HepG2 (cell line): Measurements from ENCODE around the gene GSAP. TPM values are rescaled to one million over a fixed set of nuclear protein-coding genes. Genes with fewer than 3 reads are reported as not detected.

Experiments used
- ATAC-seq: fragments of 200-7000 bp; cut with Tn5 transposase; 3 replicates; pipeline ENCODE4 v1.9.1; 2020; ENCODE audit warnings: mild to moderate bottlenecking, moderate library complexity
- BruUV-seq: library from RNA; stranded (reverse); fragments of 400-500 nt; replicated peaks from 2 replicates; lab custom pipeline; 2021; lab: Mats Ljungman, UMichigan
- CTCF ChIA-PET: fragments of 300-600 bp; formaldehyde crosslinking; extraction: SDS; loops from one replicate; lab custom pipeline; 2021; ENCODE audit warnings: low total read pairs, inconsistent platforms, low intra/inter-chr PET ratio; lab: Yijun Ruan, JAX
- POLR2A ChIA-PET: fragments of 350-600 bp; sonication (Branson Sonifier 250); formaldehyde crosslinking; loops from one replicate; lab custom pipeline; 2020; ENCODE audit warnings: antibody characterized with exemption, inconsistent platforms; lab: Yijun Ruan, JAX
- DNase-seq: peaks from one replicate; pipeline ENCODE4 v3.0.0-alpha.2; 2015; ENCODE audit warnings: low spot score
- FAIRE-seq: peaks from 3 replicates; lab custom pipeline; 2011; peaks lifted over from hg19 to GRCh38; lab: Jason Lieb, UNC
- H2AFZ ChIP-seq: one replicate; pipeline ENCODE4 v1.6.1; 2011; ENCODE audit warnings: low read length, inconsistent platforms
- H3K27ac ChIP-seq: fragments of 300-600 bp; 3 replicates; pipeline ENCODE4 v1.8.0; 2011; ENCODE audit warnings: mixed run types, mild to moderate bottlenecking, mixed read lengths, low read length, inconsistent platforms; ENCODE audit not compliant: insufficient read depth; ENCODE audit errors: extremely low read length
- H3K27me3 ChIP-seq, 2 experiments: fragments of 200-600 bp in 1 of 2; 2 replicates in 1 of 2; 3 replicates in 1 of 2; pipeline versions ENCODE4 v1.6.0 to v1.8.0; 2011; ENCODE audit warnings: low read length in 2 of 2, mild to moderate bottlenecking in 2 of 2, moderate library complexity in 2 of 2, inconsistent platforms in 1 of 2; ENCODE audit not compliant: insufficient read depth in 2 of 2, control insufficient read depth in 1 of 2
- H3K36me3 ChIP-seq, 2 experiments: fragments of 200-600 bp in 1 of 2; replicated peaks in 1 of 2; 2 replicates in 1 of 2; 3 replicates in 1 of 2; pipeline versions ENCODE4 v1.5.1 to v1.8.0; 2011; ENCODE audit warnings: low read length in 2 of 2, inconsistent platforms in 1 of 2; ENCODE audit not compliant: insufficient read depth in 2 of 2, control insufficient read depth in 1 of 2
- H3K4me1 ChIP-seq: 2 replicates; pipeline ENCODE4 v1.5.1; 2012; ENCODE audit warnings: low read length, inconsistent platforms; ENCODE audit not compliant: insufficient read depth
- H3K4me2 ChIP-seq: 2 replicates; pipeline ENCODE4 v1.6.0; 2011; ENCODE audit warnings: low read depth, low read length, inconsistent platforms
- H3K4me3 ChIP-seq, 3 experiments: fragments of 200-600 bp in 1 of 3; sonication (generic), shearing (Covaris generic) in 1 of 3; replicated peaks in 1 of 3; 2 replicates each; pipeline ENCODE4 v1.5.1; 2011 to 2016; ENCODE audit warnings: low read length in 3 of 3, inconsistent platforms in 2 of 3, low read depth in 2 of 3, mild to moderate bottlenecking in 2 of 3, control low read depth in 1 of 3, mixed read lengths in 1 of 3; ENCODE audit not compliant: insufficient read depth in 1 of 3
- H3K79me2 ChIP-seq: one replicate; pipeline ENCODE4 v1.6.1; 2011; ENCODE audit warnings: low read length, inconsistent platforms; ENCODE audit not compliant: insufficient read depth
- H3K9ac ChIP-seq: 2 replicates; pipeline ENCODE4 v1.6.0; 2011; ENCODE audit warnings: mild to moderate bottlenecking, low read depth, low read length, inconsistent platforms; ENCODE audit not compliant: insufficient read depth
- H3K9me3 ChIP-seq: 2 replicates; pipeline ENCODE4 v1.5.1; 2012; ENCODE audit warnings: mild to moderate bottlenecking, low read length
- H4K20me1 ChIP-seq: 2 replicates; pipeline ENCODE4 v1.6.0; 2011; ENCODE audit warnings: inconsistent platforms, mild to moderate bottlenecking, low read length, moderate library complexity; ENCODE audit not compliant: insufficient read depth
- AGO1 ChIP-seq: fragments of 200-400 bp; formaldehyde crosslinking; IDR thresholded peaks from 2 replicates; pipeline ENCODE4 v1.6.1; 2017; ENCODE audit warnings: mild to moderate bottlenecking, low read depth, low read length, moderate library complexity; ENCODE audit not compliant: poor library complexity, severe bottlenecking
- CREBL2 ChIP-seq: sonication (generic); formaldehyde crosslinking; IDR thresholded peaks from 2 replicates; pipeline ENCODE4 v1.8.1; 2023; ENCODE audit warnings: missing genetic modification reagents, mild to moderate bottlenecking, borderline replicate concordance
- KMT2A ChIP-seq: sonication (generic); formaldehyde crosslinking; IDR thresholded peaks from 2 replicates; pipeline ENCODE4 v1.4.0; 2020; ENCODE audit warnings: missing genetic modification reagents
- LRRFIP1 ChIP-seq: sonication (generic); formaldehyde crosslinking; conservative IDR thresholded peaks from 2 replicates; pipeline ENCODE4 v1.4.0; 2020; ENCODE audit warnings: missing genetic modification reagents
- MIER2 ChIP-seq: IDR thresholded peaks from 2 replicates; pipeline ENCODE4 v1.6.1; 2016; ENCODE audit warnings: missing biosample characterization, missing genetic modification reagents
- NCOA1 ChIP-seq: sonication (generic); formaldehyde crosslinking; IDR thresholded peaks from 2 replicates; pipeline ENCODE4 v1.9.0; 2021; ENCODE audit warnings: missing genetic modification reagents
- TFAP4 ChIP-seq: sonication (generic); IDR thresholded peaks from 2 replicates; pipeline ENCODE4 v1.6.1; 2016; ENCODE audit warnings: low read depth, borderline replicate concordance
- ZGPAT ChIP-seq: IDR thresholded peaks from 2 replicates; pipeline ENCODE4 v1.6.1; 2016; ENCODE audit warnings: mild to moderate bottlenecking
- ZNF460 ChIP-seq: sonication (generic); formaldehyde crosslinking; IDR thresholded peaks from 2 replicates; pipeline ENCODE4 v1.5.1; 2020; ENCODE audit warnings: missing genetic modification reagents, mild to moderate bottlenecking, borderline replicate concordance
- ZNF563 ChIP-seq: sonication (generic); formaldehyde crosslinking; IDR thresholded peaks from 2 replicates; pipeline ENCODE4 v1.8.0; 2022; ENCODE audit warnings: mild to moderate bottlenecking, moderate library complexity, missing genetic modification reagents
- ZNF704 ChIP-seq: sonication (generic); formaldehyde crosslinking; IDR thresholded peaks from 2 replicates; pipeline ENCODE4 v1.8.1; 2023; ENCODE audit warnings: mild to moderate bottlenecking, inconsistent platforms, moderate library complexity, missing genetic modification reagents, borderline replicate concordance
- WGBS: methylation state at CpG from one replicate; pipeline ENCODE4 v1.1.6; 2017; ENCODE audit warnings: low lambda C conversion rate; 5-methylcytosine and 5-hydroxymethylcytosine counted together
- in situ Hi-C: cut with HindIII; loops from 2 replicates; pipeline ENCODE4 v1.10.0; 2017; ENCODE audit warnings: low pct_unique_long_range_greater_than_20kb; ENCODE audit not compliant: extremely low pct_ligation_motif_present
- intact Hi-C: fragments of 100-400 bp; cut with micrococcal nuclease; formaldehyde crosslinking; loops from one replicate; pipeline ENCODE4 v1.10.0; 2022; ENCODE audit not compliant: unreplicated experiment
- polyA plus RNA-seq, 8 experiments: library from polyadenylated mRNA; depleted of rRNA in 3 of 8; stranded (reverse) in 7 of 8; unstranded in 1 of 8; fragments of >200 nt; fragmentation: Illumina TruSeq in 4 of 8; extraction: Trizol in 4 of 8; gene quantifications; 2 replicates each; pipeline versions ENCODE4 v1.2.1 to v1.2.3, GENCODE V29; 2011 to 2016; ENCODE audit warnings: low read depth in 4 of 8, missing spikeins in 1 of 8, mixed read lengths in 1 of 8; ENCODE audit not compliant: insufficient read depth in 1 of 8
- total RNA-seq, 5 experiments: library from RNA; depleted of rRNA; stranded (reverse); fragments of >200 nt; fragmentation: Illumina TruSeq; extraction: Trizol; gene quantifications; 2 replicates each; pipeline ENCODE4 v1.2.3, GENCODE V29; 2016; ENCODE audit warnings: low read depth in 1 of 5

Gene GSAP
- total and polyA plus RNA-seq, 2 of the 13 experiments (the other 11 are each of a cell fraction or from before 2014, with no cell fraction given), result 34.6 to 40.6 TPM

- ATAC-seq, result no peak
- Histone ChIP-seq H3K27ac (no peak overlapping the region), H3K4me1 (peaks cover 32% of the 10 kb centered on the region), H3K4me3 (no peak overlapping the region), H4K20me1 (no peaks in the 10 kb centered on the region), H3K27me3 (no peaks in the 10 kb centered on the region), H3K9ac (no peak overlapping the region), H3K9me3 (no peaks in the 10 kb centered on the region), H2AFZ (no peak overlapping the region), H3K79me2 (no peaks in the 10 kb centered on the region), H3K36me3 (no peaks in the 10 kb centered on the region), H3K4me2 (no peak overlapping the region)
- 100% methylated on average over 1 of the region's 1 CpG for WGBS
- POLR2A ChIA-PET, result no interaction called here
- CTCF ChIA-PET, result no interaction called here
- in situ Hi-C loops (no loop called here), intact Hi-C loops (no loop called here)
- no TSS peak for BruUV-seq
- no peak for TF ChIP-seq ZNF704 (CRISPR knock-in tag)
- no peak for TF ChIP-seq NCOA1 (CRISPR knock-in tag)
- no peak for TF ChIP-seq ZGPAT (CRISPR knock-in tag)
- TF ChIP-seq MIER2 (CRISPR knock-in tag), result no peak
- TF ChIP-seq CREBL2 (CRISPR knock-in tag), result no peak
- no peak for TF ChIP-seq KMT2A (CRISPR knock-in tag)
- TF ChIP-seq AGO1, result no peak
- no peak for TF ChIP-seq ZNF563
- TF ChIP-seq LRRFIP1 (CRISPR knock-in tag), result no peak
- TF ChIP-seq TFAP4, result no peak
- TF ChIP-seq ZNF460, result no peak
- no peak for DNase-seq
- no peak for FAIRE-seq
Observed at GRCh38 chr7:77465256-77465655, 49.1 kb upstream of the GSAP start.
